Loucy (cell line): ENCODE measurements around the gene SLC1A1.

ENCODE experiments used
- H2AFZ ChIP-seq: fragments of 200-600 bp; sonication (generic); 2 replicates; pipeline ENCODE4 v1.6.0; 2016; ENCODE audit warnings: antibody characterized with exemption, mild to moderate bottlenecking, low read length, moderate library complexity
- H3F3A ChIP-seq: fragments of 200-600 bp; 2 replicates; pipeline ENCODE4 v1.6.0; 2016; ENCODE audit warnings: antibody characterized with exemption, low read depth, mild to moderate bottlenecking
- H3K27me3 ChIP-seq: fragments of 200-600 bp; sonication (generic); 2 replicates; pipeline ENCODE4 v1.6.1; 2014; ENCODE audit warnings: low read length, mild to moderate bottlenecking; ENCODE audit not compliant: insufficient read depth, poor library complexity, severe bottlenecking
- H3K36me3 ChIP-seq: fragments of 200-600 bp; sonication (generic); 2 replicates; pipeline ENCODE4 v1.6.1; 2016; ENCODE audit warnings: low read length; ENCODE audit not compliant: insufficient read depth
- H3K4me1 ChIP-seq: fragments of 200-600 bp; sonication (generic); 2 replicates; pipeline ENCODE4 v1.5.1; 2014; ENCODE audit warnings: low read length, mild to moderate bottlenecking; ENCODE audit not compliant: insufficient read depth, poor library complexity, severe bottlenecking
- H3K4me2 ChIP-seq: fragments of 200-600 bp; sonication (generic); 2 replicates; pipeline ENCODE4 v1.6.0; 2014; ENCODE audit warnings: antibody characterized with exemption, low read length, low read depth, mild to moderate bottlenecking; ENCODE audit not compliant: poor library complexity, severe bottlenecking
- H3K4me3 ChIP-seq: fragments of 200-600 bp; sonication (generic); 2 replicates; pipeline ENCODE4 v1.5.1; 2014; ENCODE audit warnings: low read length, mild to moderate bottlenecking, mixed read lengths; ENCODE audit not compliant: poor library complexity, severe bottlenecking
- H3K79me2 ChIP-seq: fragments of 200-600 bp; sonication (generic); 2 replicates; pipeline ENCODE4 v1.6.1; 2014; ENCODE audit warnings: low read length; ENCODE audit not compliant: insufficient read depth
- H3K9ac ChIP-seq: fragments of 200-600 bp; sonication (generic); 2 replicates; pipeline ENCODE4 v1.6.0; 2014; ENCODE audit warnings: mild to moderate bottlenecking, low read depth, low read length, moderate library complexity; ENCODE audit not compliant: poor library complexity, severe bottlenecking
- H3K9me2 ChIP-seq: fragments of 200-600 bp; sonication (generic); replicated peaks from 2 replicates; pipeline ENCODE4 v1.6.1; 2016; ENCODE audit warnings: low read depth, low read length, mixed read lengths
- H3K9me3 ChIP-seq: fragments of 200-600 bp; sonication (generic); 2 replicates; pipeline ENCODE4 v1.6.1; 2014; ENCODE audit warnings: mild to moderate bottlenecking, antibody characterized with exemption, low read length, low read depth; ENCODE audit not compliant: insufficient read depth
- H4K20me1 ChIP-seq: fragments of 200-600 bp; sonication (generic); 2 replicates; pipeline ENCODE4 v1.6.0; 2014; ENCODE audit warnings: antibody characterized with exemption, low read length, mild to moderate bottlenecking; ENCODE audit not compliant: insufficient read depth, poor library complexity, severe bottlenecking
- CTCF ChIP-seq: fragments of 200-600 bp; sonication (generic); conservative IDR thresholded peaks from 2 replicates; pipeline ENCODE4 v1.5.1; 2014; ENCODE audit warnings: mild to moderate bottlenecking, antibody characterized with exemption, low read length
- EZH2phosphoT487 ChIP-seq: fragments of 200-600 bp; IDR thresholded peaks from 2 replicates; pipeline ENCODE4 v1.6.1; 2018; ENCODE audit warnings: antibody characterized with exemption, mild to moderate bottlenecking, moderate library complexity, borderline replicate concordance

Gene SLC1A1

GRCh38 chr9:4615251-4615650 is 125.0 kb downstream of the SLC1A1 start:
- no peak for TF ChIP-seq CTCF
- TF ChIP-seq EZH2phosphoT487, result no peak
- Histone ChIP-seq H3K27me3 (peaks cover 78% of the 10 kb centered on the region), H3K9me2 (no peaks in the 10 kb centered on the region), H3K79me2 (no peaks in the 10 kb centered on the region), H3K9ac (no peak overlapping the region), H3F3A (no peaks in the 10 kb centered on the region), H3K4me1 (peaks cover 8% of the 10 kb centered on the region), H3K4me3 (no peak overlapping the region), H3K36me3 (no peaks in the 10 kb centered on the region), H3K4me2 (no peak overlapping the region), H3K9me3 (no peaks in the 10 kb centered on the region), H4K20me1 (no peaks in the 10 kb centered on the region), H2AFZ (no peak overlapping the region)

DNA sequence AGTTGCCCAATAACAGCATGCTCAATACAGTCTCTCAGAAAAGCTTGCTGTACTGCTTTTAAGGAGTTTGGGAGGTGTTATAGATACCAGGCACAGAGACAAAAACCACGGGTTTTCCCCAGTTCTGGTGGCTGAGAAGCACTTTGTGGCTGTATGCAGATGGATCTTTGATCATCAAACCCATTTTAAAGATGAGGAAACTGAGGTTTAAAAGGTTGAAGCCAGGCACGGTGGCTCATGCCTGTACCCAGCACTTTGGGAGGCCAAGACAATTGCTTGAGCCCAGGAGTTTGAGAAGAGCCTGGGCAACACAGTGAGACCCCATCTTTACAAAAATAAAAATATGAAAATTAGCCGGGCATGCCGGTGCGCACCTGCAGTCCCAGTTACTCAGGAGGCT is 125.5 kb downstream of the SLC1A1 start:
- H2AFZ ChIP-seq, result no peak overlapping the region
- no peaks in the 10 kb centered on the region for H3F3A ChIP-seq
- H3K9ac ChIP-seq, result no peak overlapping the region
- H3K9me2 ChIP-seq, result no peaks in the 10 kb centered on the region
- no peaks in the 10 kb centered on the region for H4K20me1 ChIP-seq
- no peaks in the 10 kb centered on the region for H3K79me2 ChIP-seq
- no peak overlapping the region for H3K4me2 ChIP-seq
- H3K4me1 ChIP-seq, result peaks cover 13% of the 10 kb centered on the region
- no peaks in the 10 kb centered on the region for H3K36me3 ChIP-seq
- peaks cover 83% of the 10 kb centered on the region for H3K27me3 ChIP-seq
- H3K4me3 ChIP-seq, result no peak overlapping the region
- H3K9me3 ChIP-seq, result no peaks in the 10 kb centered on the region
- TF ChIP-seq CTCF (no peak), EZH2phosphoT487 (no peak)

DNA sequence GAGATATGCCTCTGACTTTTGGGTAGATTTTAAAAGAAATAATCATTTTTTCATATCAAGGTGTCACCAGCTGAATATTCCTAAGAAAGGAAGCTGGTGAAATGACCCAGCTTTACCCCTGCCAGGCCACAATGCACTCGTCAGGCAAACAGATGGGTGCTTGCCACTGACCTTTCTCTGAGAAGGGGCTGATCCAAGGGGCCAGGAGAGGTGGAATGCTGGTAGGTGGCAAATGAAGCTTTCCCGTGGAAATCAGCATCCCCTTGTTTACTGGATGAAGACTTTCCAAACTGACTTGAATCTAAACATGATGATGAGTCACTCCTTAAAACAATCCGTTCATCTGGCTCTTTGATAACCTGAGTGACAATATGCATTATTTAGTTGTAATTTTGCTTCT is 127.5 kb downstream of the SLC1A1 start:
- TF ChIP-seq EZH2phosphoT487, result no peak
- no peak for TF ChIP-seq CTCF

More for the DNA sequence above, 127.5 kb downstream of the SLC1A1 start:
- peaks cover 92% of the 10 kb centered on the region for H3K27me3 ChIP-seq
- H3K9me3 ChIP-seq, result no peaks in the 10 kb centered on the region
- H3K9ac ChIP-seq, result no peak overlapping the region
- no peak overlapping the region for H3K4me2 ChIP-seq
- H3K79me2 ChIP-seq, result no peaks in the 10 kb centered on the region
- H4K20me1 ChIP-seq, result no peaks in the 10 kb centered on the region
- H2AFZ ChIP-seq, result no peak overlapping the region
- no peaks in the 10 kb centered on the region for H3K9me2 ChIP-seq
- H3K36me3 ChIP-seq, result no peaks in the 10 kb centered on the region
- H3F3A ChIP-seq, result no peaks in the 10 kb centered on the region
- no peak overlapping the region for H3K4me3 ChIP-seq
- peaks cover 14% of the 10 kb centered on the region for H3K4me1 ChIP-seq
